OCI-LY3 (cell line): Measurements from ENCODE around the gene PMF1.

Experiments
- H2AFZ ChIP-seq: fragments of 200-600, 300-600 bp; shearing (Covaris generic); 2 replicates; pipeline ENCODE4 v1.6.0; 2014; ENCODE audit warnings: antibody characterized with exemption, low read depth, low read length
- H3K27ac ChIP-seq: fragments of 200-600, 300-600 bp; sonication (generic); 2 replicates; pipeline ENCODE4 v1.5.1; 2014; ENCODE audit warnings: mild to moderate bottlenecking, low read length, moderate library complexity, mixed read lengths
- H3K27me3 ChIP-seq: fragments of 200-600, 300-600 bp; sonication (generic); 2 replicates; pipeline ENCODE4 v1.6.1; 2014; ENCODE audit warnings: low read depth, low read length, mixed read lengths
- H3K36me3 ChIP-seq: fragments of 200-600, 300-600 bp; sonication (generic); replicated peaks from 2 replicates; pipeline ENCODE3; 2014; ENCODE audit warnings: low read depth, low read length, mixed read lengths
- H3K4me1 ChIP-seq: fragments of 300-600, 200-600 bp; sonication (generic); 2 replicates; pipeline ENCODE4 v1.6.1; 2014; ENCODE audit warnings: low read length, mixed read lengths
- H3K4me2 ChIP-seq: fragments of 200-600, 300-600 bp; sonication (generic); 2 replicates; pipeline ENCODE4 v1.6.1; 2014; ENCODE audit warnings: low read length, mixed read lengths
- H3K4me3 ChIP-seq: fragments of 300-600, 200-600 bp; sonication (generic); 2 replicates; pipeline ENCODE4 v1.5.1; 2014; ENCODE audit warnings: antibody characterized with exemption, mild to moderate bottlenecking, low read length, moderate library complexity
- H3K79me2 ChIP-seq: fragments of 300-600, 200-600 bp; shearing (Covaris generic); 2 replicates; pipeline ENCODE4 v1.6.1; 2014; ENCODE audit warnings: mild to moderate bottlenecking, low read length, mixed read lengths
- H3K9ac ChIP-seq: fragments of 300-600, 200-600 bp; shearing (Covaris generic); 2 replicates; pipeline ENCODE4 v1.6.0; 2014; ENCODE audit warnings: mild to moderate bottlenecking, low read length, moderate library complexity
- H3K9me3 ChIP-seq: fragments of 200-600, 300-600 bp; shearing (Covaris generic); 2 replicates; pipeline ENCODE4 v1.6.1; 2014; ENCODE audit warnings: low read length, mixed read lengths; ENCODE audit not compliant: insufficient read depth
- H4K20me1 ChIP-seq: fragments of 200-600, 300-600 bp; sonication (generic); 2 replicates; pipeline ENCODE4 v1.6.1; 2016; ENCODE audit warnings: low read length, mixed read lengths; ENCODE audit not compliant: insufficient read depth
- CTCF ChIP-seq: fragments of 200-600, 300-600 bp; sonication (generic); IDR thresholded peaks from 2 replicates; pipeline ENCODE4 v1.5.1; 2014; ENCODE audit warnings: antibody characterized with exemption, low read length, low read depth
- EZH2phosphoT487 ChIP-seq: fragments of 200-600 bp; shearing (Covaris generic); IDR thresholded peaks from 2 replicates; pipeline ENCODE4 v1.6.1; 2018; ENCODE audit warnings: antibody characterized with exemption, mixed run types, low read depth

Gene PMF1

DNA sequence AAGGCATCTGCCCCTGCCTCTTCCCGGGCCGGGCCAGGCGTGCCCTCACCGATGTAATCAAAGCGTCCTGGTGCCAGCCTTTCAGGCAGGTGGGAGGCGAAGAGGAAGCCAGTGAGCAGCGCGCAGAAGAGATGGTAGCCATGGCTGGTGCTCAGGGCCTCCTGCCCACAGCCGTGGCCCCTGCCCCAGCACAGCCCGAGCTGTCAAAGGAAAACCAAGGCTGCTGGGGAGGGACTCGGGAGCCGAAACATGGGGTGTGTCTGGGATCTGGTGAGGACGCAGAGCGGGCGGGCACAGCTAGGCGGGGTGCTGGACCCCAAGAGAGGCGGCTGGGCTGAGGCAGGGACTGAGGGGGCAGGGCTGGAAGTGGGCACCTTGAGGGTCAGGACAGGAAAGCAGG, 31.9 kb downstream of the PMF1 start:
- TF ChIP-seq EZH2phosphoT487 = no peak
- TF ChIP-seq CTCF = no peak
- H3K9ac ChIP-seq = no peak overlapping the region
- H3K79me2 ChIP-seq = no peaks in the 10 kb centered on the region
- no peak overlapping the region for H2AFZ ChIP-seq
- no peaks in the 10 kb centered on the region for H3K4me1 ChIP-seq
- H4K20me1 ChIP-seq = peaks cover 4% of the 10 kb centered on the region; the same call in 1 of the 2 replicates
- no peak overlapping the region for H3K4me3 ChIP-seq
- H3K27ac ChIP-seq = no peak overlapping the region
- H3K9me3 ChIP-seq = no peaks in the 10 kb centered on the region
- H3K36me3 ChIP-seq = no peaks in the 10 kb centered on the region
- H3K4me2 ChIP-seq = no peak overlapping the region
- H3K27me3 ChIP-seq = no peaks in the 10 kb centered on the region

DNA sequence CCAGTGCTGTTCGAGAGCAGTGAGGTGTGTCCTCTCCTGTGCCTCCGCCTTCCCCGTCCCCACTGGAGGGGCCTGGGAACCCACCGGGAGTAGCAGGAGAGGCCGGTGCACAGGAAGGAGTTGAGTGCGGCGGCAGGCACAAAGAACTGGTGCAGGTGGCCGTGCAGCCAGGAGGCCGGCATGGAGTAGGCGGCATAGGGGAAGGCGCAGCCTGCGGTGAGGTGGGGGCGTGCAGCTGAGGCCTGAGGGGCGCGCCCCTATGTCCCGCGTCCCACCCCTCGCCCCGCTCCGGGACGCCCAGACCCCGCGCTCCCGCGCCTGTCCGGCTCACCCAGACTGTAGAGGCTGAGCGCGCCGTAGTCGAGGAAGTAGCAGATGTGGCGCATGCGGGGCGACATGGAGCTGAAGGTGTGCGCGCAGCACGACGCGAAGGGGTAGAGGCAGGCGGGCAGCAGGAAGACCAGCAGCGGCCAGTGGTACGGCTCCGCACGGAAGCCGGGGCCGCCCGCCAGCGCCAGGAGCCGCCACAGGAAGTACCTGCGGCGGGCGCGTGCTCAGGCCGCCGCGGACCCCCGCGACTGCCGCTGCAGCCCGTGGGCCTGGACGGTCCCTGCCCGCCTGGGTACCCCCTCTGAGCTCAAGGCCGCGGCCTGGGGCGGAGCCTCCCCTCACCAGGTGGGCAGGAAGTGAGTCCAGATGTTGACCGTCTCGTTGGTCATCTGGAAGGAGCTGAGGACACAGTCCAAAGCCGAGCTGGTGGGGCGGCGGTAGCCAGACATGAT, 32.8 kb downstream of the PMF1 start:
- peaks cover 3% of the 10 kb centered on the region for H3K36me3 ChIP-seq
- no peak overlapping the region for H3K4me2 ChIP-seq
- TF ChIP-seq EZH2phosphoT487 (no peak), CTCF (no peak)
- no peak overlapping the region for H3K4me3 ChIP-seq
- H2AFZ ChIP-seq = no peak overlapping the region
- no peaks in the 10 kb centered on the region for H3K27me3 ChIP-seq
- no peak overlapping the region for H3K9ac ChIP-seq
- no peaks in the 10 kb centered on the region for H3K9me3 ChIP-seq
- peaks cover 4% of the 10 kb centered on the region; the same call in 1 of the 2 replicates for H4K20me1 ChIP-seq
- no peaks in the 10 kb centered on the region for H3K4me1 ChIP-seq
- H3K27ac ChIP-seq = no peak overlapping the region
- H3K79me2 ChIP-seq = no peaks in the 10 kb centered on the region

- Histone ChIP-seq H3K9ac (no peak overlapping the region), H2AFZ (no peak overlapping the region), H4K20me1 (peaks cover 4% of the 10 kb centered on the region; the same call in 1 of the 2 replicates), H3K36me3 (peaks cover 9% of the 10 kb centered on the region), H3K4me2 (no peak overlapping the region), H3K79me2 (no peaks in the 10 kb centered on the region), H3K27ac (no peak overlapping the region), H3K4me1 (no peaks in the 10 kb centered on the region), H3K4me3 (no peak overlapping the region), H3K27me3 (no peaks in the 10 kb centered on the region), H3K9me3 (no peaks in the 10 kb centered on the region)
- no peak for TF ChIP-seq CTCF
- TF ChIP-seq EZH2phosphoT487 = no peak
Observed at GRCh38 chr1:156246241-156246780, 33.5 kb downstream of the PMF1 start.

GRCh38 chr1:156246781-156247459, 34.1 kb downstream of the PMF1 start:
- Histone ChIP-seq H4K20me1 (peaks cover 4% of the 10 kb centered on the region; the same call in 1 of the 2 replicates), H3K79me2 (no peaks in the 10 kb centered on the region), H3K4me2 (no peak overlapping the region), H3K9ac (no peak overlapping the region), H3K36me3 (peaks cover 16% of the 10 kb centered on the region), H3K27me3 (no peaks in the 10 kb centered on the region), H3K9me3 (no peaks in the 10 kb centered on the region), H3K4me1 (no peaks in the 10 kb centered on the region), H3K4me3 (no peak overlapping the region), H2AFZ (no peak overlapping the region), H3K27ac (no peak overlapping the region)
- TF ChIP-seq CTCF = no peak
- TF ChIP-seq EZH2phosphoT487 = no peak
